AML-193 (cell line): ENCODE results near the gene IRS4.

ENCODE experiments used
- DNase-seq, 2 experiments: peaks; one replicate each; lab custom pipeline; 2025; lab: John Stamatoyannopoulos, UW

IRS4 gene

DNA sequence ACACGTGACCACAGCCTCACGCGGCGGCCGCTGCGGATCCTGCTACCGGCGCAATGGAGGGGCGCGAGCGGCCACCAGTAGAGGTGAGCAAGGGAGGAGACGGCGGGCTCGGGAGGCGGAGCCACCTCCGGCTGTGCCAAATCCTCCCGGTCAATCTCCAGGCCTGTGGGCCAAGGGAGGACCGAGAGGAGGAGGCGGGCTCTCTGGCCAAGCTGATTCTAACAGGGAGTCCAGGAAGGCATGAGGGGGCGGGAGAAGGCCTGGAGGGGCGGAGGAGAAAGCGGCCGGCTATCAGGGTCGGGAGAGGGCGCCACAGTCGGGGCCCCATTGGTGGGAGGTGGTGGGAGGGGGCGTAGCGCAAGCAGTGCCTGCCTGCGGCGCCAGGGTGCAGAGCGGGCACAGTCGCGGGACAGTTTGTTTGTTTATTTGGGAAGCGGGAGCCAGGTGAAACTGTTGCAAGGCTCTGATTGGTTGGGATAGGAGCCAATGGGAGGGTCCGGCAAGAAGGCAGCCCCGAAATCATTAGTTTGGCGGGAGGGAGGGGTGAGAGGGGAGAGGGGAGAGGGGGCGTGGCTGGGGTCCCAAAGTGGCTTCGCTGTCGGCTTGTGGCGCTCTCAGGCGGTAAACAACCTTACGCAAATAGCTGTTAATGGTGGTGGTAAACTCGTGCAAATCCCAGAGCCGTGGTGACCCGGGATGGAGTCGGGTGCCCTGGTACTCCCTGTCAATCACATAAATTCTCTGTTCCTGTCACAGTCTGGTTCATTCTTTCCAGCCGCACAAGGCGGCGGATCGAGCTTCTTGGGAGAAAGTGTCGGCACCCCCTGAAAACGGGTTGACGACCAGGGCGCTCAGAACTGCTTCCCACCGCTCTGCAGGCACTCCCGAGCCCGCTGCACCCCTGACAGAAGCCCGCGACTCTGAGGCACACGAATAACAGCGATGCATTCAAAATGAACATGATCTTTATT lies at the start of gene IRS4:
Gene IRS4, minus strand, starts transcription at position 55 of the 971 bp plus-strand sequence.
- DNase-seq, result no peak

DNA sequence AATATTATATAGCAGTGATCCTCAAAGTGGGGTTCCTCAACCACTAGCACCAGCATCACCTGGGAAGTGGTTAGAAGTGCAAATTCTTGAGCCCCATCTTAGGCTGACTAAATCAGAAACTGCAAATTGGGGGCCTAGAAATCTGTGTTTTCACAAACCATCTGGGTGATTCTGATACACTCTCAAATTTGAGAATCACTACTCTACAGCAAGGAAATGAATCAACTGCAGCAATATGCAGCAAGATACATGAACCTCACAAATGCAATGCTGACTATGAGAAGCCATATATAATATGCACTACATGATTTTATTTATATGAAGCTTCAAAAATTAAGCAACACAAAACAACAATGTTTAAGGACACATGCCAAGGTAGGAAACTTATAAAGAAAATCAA lies 36.2 kb upstream of the IRS4 start:
- DNase-seq, result no peak

DNA sequence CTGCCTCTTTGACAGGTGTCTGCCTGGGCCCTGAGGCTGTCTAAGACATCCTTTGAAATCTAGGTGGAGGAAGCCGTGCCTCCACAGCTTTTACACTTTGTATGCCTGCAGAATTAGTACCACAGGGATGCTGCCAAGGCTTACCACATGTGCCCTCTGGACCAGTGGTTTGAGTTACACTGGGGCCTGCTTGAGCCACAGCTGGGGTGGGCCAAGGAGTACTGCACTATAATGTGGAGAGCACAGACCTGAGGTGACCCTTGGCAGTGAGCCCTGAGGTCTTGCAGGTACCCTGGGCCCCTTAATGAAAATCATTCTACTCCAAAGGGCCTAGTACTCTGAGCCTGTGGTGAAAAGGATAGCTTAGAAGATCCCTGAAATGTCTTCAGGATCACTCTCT lies 27.2 kb upstream of the IRS4 start:
- DNase-seq, result no peak

DNA sequence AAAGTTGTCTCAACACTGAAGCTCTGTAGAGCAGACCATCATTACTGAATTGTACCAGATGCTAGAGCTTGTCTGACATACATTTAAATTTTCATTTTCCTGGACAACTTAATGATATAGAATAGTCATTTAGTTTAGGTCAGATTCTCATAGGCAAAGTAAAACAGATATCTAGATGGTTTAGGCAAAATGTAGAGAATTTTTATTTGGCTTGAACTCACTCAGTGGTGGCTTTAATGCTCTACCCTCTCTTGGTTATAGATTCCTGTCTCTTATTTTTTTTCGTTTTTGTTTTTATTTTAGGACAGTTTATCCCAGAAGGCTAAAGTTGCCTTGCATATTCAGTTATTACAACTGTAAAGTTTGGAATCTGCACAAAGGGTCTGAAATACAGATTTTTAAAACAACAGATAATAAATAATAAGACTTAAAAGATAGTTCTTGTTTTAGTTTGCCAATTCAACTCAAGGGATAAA lies 4.0 kb upstream of the IRS4 start:
- DNase-seq, result no peak

DNA sequence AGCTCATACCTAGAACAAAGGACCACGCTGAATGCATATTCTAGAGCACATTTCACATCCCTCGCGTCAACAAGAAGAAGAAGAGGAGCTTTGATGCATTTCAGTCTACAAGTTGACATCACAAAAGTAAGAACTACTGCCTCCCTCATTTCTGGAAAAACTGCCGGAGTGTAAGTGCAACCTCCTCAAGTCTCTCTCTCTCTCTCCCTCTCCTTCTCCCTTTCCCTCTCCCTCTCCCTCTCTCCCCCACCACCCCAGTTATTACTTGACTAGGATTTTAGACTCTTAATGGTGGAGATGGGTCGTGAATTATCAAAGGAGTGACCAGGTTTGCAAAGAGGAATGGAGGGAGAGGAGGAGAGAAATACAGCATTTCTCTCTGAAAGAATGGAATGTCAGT lies 1.4 kb upstream of the IRS4 start:
- DNase-seq, result no peak

DNA sequence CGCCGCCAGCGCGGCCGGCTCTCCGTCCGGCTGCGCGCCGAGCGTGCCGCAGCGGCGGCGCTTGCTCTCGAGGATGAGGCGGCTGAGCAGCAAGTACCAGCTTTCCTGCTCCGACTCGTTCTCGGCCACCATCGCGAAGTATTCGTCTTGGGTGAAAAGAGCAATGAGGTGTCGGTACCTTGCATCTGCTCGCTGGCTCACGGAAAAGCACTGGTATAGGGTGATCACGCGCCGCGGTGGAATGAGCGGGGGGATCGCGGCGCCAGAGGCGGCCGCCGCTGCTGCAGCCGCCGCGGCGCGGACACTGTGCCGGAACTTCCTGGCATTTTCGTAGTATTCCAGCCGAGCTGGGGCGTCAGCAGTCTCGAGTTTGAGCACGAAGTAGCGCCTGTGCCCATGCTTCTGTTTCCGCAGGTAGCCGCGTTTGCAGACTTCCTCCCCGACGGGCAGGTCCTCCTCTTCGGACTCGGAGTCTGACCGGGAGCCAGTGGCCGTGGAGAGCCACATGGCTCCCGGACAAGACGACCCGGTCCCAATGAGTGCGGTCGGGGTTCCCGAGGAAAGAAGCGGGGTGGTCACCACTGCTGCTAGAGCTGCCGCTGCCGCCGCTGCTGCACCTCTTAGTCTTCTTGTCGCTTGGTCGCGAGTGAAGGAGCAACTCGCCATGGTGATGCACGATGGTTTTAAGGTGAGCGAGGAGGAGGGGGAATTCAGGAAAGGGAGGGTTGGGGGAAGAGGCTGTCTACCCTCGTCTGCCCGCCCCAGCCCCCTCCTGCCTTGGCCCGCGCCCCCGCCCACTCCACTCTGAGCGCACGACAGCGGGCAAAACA lies 469 bp downstream of the IRS4 start:
- no peak for DNase-seq

DNA sequence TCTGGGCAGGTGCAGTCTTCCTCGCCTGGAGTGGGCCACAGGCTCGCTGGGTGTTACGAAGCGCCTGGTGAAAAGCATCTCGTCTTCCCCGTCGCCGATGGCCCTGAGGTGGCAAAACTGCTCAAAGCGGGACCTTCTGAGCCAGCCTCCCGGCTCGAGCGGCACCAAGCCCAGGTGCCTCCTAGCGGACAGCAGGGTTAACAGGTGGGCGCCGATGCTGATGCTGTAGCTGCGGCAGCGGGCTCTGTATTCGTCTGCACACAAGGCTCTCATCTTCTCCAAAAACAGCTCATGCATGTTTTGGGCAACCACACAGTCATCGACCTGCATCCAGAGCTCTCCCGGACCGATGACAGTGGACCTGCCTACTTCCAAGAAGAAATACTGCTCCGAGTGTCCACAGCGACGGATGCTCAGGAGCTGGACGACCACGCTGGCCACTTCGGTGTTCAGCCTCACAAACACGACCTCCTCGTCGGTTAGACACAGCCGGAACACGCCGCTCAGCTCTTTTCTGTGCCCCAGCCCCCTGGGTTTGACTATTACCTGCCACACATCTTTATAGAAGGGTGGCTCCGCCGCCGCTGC lies 1.2 kb downstream of the IRS4 start:
- no peak for DNase-seq

DNA sequence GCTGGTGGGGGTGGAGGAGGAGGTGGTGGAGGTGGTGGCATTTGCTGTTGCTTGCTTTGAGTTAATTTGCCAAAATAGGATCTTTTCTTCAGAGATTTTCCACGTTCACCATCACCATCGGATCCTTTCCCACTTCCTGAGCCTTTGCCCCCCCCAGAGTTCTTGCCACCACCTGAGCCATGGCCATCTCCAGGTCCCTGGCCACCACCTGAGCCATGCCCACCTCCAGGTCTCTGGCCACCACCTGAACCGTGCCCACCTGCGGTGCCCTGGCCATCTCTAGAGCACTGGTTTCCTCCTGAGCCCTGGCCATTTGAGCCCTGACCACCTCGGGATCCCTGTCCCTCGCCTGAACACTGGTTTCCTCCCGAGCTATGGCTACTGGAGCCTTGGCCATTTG lies 1.9 kb downstream of the IRS4 start:
- DNase-seq, result no peak

DNA sequence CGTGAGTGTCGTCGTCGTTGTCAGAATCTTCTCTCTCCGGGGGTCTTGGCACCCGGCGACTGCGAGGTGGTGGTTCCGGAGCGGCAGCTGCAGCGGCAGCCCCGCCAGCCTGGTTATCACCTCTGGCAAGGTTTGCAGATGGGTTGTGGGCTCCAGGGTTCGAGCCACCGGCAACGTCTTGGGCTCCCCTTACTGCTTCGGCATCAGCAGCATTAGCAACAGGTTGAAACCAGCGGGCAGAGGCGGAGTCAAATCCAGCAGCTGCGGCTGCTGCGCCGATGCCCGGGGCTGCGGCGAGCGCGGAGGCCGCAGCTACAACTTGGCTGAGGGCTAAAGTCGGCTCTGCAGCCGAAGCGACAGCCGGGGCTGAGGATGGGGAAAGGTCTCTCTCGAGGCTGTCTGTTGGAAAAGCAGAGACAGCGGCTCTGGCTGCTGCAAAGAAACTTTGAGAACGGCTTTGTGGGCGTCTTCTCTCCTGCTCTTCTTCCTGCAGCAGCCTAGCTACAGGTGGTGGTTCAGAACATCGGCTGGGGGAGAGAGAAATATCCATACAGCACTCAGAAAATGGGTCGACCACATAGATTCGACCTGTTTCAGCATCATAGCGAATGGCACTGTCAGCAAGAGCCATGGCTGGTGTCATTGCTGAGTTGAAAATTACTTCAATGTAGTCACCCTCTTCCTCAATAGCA lies 3.6 kb downstream of the IRS4 start:
- DNase-seq, result no peak

DNA sequence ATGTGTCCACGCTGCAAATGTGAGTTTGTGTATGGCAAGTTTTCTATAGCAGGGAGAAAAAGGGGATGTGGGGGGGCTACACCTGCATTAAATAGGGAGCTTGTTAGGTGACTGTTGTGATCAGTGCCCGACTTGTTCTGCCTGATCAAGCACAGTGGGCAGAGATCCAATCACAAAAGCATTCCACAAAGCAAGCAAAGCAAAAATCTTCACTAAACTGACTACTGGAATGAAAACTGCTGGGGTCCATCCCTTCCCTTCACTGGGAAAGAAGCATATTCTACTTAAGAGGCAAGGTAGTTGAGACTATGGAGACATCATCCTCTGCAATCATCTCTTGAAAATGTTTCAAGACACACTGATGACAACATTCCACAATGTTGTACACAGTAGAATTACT lies 5.2 kb downstream of the IRS4 start:
- DNase-seq, result no peak

DNA sequence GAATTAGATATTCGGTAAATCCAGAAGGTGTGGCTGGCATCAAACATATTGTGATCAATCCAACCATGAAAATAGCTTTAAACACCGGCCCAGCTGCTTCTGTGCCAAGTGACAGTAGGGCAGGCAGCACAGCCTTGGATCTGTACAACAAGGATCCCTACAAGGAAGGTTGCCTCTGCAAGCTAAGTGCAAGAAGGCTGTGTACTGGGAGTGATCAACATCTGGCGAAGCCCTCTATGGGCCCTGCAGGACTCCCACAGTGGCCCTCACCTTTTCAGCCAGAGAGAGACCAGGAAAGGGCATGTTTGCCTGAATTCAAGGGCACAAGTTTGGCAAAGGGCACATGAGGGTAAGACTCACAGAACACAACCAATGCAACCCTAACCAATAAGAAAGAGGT lies 9.6 kb downstream of the IRS4 start:
- DNase-seq, result no peak

DNA sequence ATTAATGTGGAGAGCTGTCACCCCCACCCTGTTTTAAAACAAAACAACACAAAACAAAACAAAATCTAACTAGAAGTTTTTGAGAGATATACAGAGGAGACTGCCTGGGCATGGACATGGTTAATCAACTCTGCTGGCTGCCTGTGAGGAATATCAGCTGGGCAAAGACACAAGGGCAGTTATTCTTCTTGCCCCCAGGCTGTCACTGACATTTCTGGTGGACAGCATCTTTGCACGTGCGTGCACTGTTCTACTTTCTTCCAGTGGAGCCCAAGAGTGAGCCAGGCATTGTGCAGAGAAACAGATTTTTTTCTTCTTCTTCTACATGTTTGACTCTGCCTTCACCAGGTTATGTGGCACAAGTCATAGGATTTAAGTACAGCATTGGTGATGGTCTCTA lies 13.8 kb downstream of the IRS4 start:
- DNase-seq, result no peak

DNA sequence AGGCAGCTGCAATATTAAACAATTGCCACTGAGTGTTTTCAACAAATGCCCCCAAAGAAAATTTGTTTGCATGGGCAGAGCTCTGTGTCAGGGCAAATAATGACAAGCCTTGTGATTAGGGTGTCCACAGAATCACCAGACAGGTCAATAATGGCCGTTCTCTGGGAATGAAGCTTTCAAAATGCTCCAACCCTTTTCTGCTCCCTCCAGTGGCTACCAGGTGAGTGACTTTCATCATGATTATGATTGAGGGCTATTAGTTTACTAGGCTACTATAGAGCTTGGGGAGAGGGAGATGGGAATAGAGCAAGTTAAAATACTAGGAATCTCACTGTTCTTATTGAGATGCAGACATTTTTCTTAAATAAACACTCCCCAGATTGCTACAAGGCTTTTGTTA lies 23.5 kb downstream of the IRS4 start:
- no peak for DNase-seq

DNA sequence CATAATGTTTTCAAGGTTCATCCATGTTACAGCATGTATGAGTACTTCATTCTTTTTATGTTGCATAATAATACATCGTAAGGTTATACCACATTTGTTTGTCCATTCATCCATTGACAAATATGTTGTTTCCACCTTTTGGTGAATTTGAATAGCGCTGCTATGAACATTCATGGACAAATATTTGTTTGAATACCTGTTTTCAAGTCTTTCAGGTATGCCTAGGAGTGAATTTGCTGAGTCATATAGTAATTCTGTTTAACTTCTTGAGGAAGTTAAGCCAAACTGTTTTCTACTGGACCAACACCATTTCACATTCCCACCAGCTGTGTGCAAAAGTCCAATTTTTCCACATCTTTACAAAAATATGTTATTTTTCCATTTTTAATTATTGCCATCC lies 31.5 kb downstream of the IRS4 start:
- DNase-seq, result no peak

DNA sequence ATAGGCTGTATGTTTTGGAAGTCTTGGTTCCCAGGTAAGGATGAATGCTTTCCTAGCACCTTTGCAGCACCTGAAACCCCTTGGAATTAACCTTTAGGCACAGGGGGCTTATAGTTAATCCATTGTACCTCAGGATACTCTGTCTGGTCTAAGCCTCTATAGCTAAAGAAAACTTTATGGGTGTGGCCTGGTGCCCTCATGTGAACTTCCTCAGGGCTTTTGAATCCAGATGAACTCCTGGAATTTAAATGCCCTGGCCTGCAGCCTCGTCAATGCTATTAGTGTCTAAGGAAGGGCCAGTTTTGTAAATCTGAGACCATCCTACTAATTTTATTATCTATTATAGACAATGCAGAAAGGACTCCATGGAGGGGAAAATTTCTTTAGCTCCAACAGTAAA lies 33.8 kb downstream of the IRS4 start:
- DNase-seq, result no peak

DNA sequence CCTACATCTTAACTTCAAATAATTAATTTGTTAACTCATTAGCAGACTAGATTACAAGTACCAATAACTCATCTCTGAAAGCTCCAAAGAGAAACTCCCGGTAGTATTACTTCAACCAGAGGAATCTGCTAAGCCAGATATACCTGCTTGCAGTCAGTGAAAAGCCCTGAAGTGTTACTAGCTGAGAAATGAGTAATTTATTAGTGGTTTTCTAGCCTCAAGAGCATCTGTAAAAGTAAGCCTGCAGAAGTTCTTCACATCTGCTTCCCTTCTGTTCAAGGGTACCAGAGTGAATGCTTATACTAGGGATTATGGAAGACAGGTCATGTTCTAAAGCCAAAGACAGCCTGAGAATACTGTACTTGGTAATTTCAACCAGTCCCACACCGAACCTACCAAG lies 34.7 kb downstream of the IRS4 start:
- DNase-seq, result no peak

DNA sequence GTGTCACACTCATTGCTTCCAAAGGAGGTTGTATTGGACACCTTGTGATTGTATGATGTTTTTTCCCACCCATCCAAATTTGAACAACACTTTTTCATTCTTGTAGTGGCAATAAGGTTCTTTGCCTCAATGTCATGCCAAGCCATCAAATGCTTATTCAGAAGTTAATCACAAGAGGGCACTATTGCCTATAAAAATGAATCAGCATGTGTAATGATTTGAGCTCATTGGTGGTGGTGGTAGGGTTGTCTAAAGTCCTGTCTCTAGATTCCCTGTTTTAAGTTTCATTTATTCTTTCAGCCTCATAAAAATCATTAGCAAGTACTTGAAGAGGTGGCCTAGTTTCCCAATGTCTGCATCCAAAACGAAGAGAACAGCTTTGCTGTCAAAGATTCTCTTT lies 37.0 kb downstream of the IRS4 start:
- peak; percentile 2 to 3 for DNase-seq

DNA sequence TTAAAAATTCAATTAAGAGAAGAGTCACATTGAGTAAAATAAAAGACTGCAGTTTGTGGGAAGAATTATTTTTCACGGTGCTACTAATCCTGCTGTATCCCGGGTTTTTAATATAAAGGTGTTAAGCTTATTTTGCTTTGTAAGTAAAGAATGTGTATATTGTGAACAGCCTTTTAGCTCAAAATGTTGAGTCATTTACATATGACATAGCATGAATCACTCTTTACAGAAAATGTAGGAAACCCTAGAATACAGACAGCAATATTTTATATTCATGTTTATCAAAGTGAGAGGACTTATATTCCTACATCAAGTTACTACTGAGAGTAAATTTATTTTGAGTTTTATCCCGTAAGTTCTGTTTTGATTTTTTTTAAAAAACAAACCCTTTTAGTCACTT lies 39.7 kb downstream of the IRS4 start:
- no peak for DNase-seq
